ENCODE data around the gene CTU2. TPM values are rescaled to one million over a fixed set of nuclear protein-coding genes. Genes with fewer than 3 reads are reported as not detected.

The CTU2 gene
- total RNA-seq, 1 donor from 2014 or later, result 4.2 TPM

DNA sequence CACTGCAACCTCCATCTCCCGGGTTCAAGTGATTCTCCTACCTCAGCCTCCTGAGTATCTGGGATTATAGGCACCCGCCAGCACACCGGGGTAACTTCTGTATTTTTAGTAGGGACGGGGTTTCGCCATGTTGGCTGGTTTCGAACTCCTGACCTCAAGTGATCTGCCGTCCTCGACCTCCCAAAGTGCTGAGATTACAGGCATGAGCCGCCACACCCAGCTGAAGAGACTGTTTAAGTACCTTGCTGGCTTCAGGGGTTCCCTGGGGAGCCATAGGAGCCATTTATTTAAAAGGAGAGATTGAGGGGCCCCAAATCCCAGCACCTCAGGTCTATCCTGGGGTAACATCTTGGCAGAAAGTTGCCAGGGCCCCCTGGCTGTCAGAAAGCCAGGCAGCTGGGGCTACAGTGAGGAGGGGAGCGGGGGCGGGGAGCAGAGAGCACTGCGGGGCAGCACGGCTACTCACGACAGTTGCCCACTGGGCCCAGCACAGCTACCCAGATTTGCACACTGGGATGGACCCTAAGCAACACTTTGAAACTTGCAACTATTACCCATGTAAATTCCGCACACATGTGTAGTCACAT lies 21.6 kb upstream of the CTU2 start:
- DNase-seq (ENCODE audit: low spot score in 2 of 2), result no peak
- intact Hi-C loops (cut with DNase I), result no loop called here
- Histone ChIP-seq H3K4me1 (peaks cover 7 to 13% of the 10 kb centered on the region in 2 donors), H3K9me3 (no peaks in the 10 kb centered on the region), H3K27ac (no peak overlapping the region), H3K36me3 (no peaks in the 10 kb centered on the region), H3K27me3 (peaks cover 19% of the 10 kb centered on the region), H3K4me3 (no peak overlapping the region)
- TF ChIP-seq CTCF (IDR thresholded peaks at IDR 0.05), result no peak

- peaks cover 19% of the 10 kb centered on the region for H3K27me3 ChIP-seq
- H3K4me3 ChIP-seq, result peak overlapping the region; percentile 42 to 60
- no peaks in the 10 kb centered on the region for H3K36me3 ChIP-seq
- intact Hi-C loops (cut with DNase I), result no loop called here
- peak; percentile 33 to 45 (median 39) for TF ChIP-seq CTCF (IDR thresholded peaks at IDR 0.05)
- DNase-seq (ENCODE audit: low spot score in 2 of 2), result no peak
- no peak overlapping the region for H3K27ac ChIP-seq
- H3K4me1 ChIP-seq, result peaks cover 7 to 13% of the 10 kb centered on the region in 2 donors
- no peaks in the 10 kb centered on the region for H3K9me3 ChIP-seq
These were observed 20.9 kb upstream of the CTU2 start for GRCh38 chr16:88685156-88686061.

DNA sequence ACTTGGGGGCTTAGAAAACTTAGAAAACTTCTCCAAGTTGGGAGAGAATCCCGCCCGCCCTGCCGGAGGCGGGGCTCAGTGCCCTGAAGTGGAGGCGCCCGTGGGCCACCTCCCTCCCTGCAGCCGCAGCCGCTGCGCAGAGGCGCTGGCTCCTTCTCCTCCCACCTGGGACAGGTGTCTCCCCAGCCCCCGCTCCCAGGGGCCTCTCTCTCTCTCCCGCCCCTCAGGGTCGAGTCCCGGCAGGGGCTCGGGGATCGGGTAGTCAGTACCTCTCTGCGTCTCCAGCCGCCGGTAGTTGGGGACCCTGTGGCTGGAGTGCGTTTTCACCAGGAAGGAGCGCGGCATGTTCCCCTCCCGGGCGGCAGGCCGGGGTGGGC lies 20.3 kb upstream of the CTU2 start:
- no peaks in the 10 kb centered on the region for H3K9me3 ChIP-seq
- intact Hi-C loops (cut with DNase I), result no loop called here
- no peak overlapping the region for H3K27ac ChIP-seq
- H3K36me3 ChIP-seq, result no peaks in the 10 kb centered on the region
- no peak for DNase-seq (ENCODE audit: low spot score in 2 of 2)
- H3K4me3 ChIP-seq, result peak overlapping the region; percentile 42 to 60
- TF ChIP-seq CTCF (IDR thresholded peaks at IDR 0.05), result no peak
- peaks cover 19% of the 10 kb centered on the region for H3K27me3 ChIP-seq
- peaks cover 7 to 13% of the 10 kb centered on the region in 2 donors for H3K4me1 ChIP-seq

DNA sequence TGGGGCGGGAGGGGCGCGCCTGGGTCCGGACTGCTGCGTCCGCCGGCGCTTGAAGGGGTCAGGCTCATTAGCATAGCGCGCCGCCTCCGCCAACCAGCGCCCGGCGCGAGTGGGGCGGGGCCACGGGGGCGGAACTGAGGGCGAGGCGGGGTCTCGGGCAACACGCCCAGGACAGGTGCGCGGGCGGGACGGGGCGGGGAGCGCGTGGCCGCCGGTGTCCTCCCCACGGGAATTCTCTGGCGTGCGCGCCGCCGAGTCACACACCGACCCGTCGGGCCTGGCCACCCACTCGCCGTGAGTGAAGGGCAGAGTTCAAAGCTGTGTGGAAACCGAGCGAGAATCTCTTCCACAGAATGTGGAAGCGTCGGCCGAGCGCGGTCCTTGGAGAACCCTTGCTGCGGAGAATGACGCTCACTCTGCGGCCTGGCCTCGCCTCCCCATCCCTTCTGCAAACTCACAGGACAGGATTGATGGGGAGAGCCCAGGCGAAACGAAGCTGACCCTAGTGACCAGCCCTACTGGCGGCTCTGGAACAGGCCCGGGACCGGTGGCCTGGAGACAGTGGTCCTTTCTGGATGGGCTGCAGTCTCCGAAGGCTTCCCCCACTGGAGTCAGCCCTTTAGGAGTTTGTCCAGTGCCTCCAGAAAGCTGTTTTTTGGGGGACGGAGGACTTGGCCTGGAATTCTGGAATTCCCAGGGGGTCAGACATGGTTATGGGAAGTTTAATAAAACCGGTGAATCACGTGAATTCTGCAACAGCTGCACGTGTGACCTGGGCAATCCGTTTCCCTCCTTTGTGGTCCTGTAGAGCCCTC lies 19.7 kb upstream of the CTU2 start, which contains the start of gene SNAI3:
Gene SNAI3 (minus strand): TSS at position 69 of the 815 bp plus-strand sequence. CDS start 101 bp downstream, outside the sequence.
- TF ChIP-seq CTCF (IDR thresholded peaks at IDR 0.05), result no peak
- DNase-seq (ENCODE audit: low spot score in 2 of 2), result no peak
- peaks cover 19% of the 10 kb centered on the region for H3K27me3 ChIP-seq

DNA sequence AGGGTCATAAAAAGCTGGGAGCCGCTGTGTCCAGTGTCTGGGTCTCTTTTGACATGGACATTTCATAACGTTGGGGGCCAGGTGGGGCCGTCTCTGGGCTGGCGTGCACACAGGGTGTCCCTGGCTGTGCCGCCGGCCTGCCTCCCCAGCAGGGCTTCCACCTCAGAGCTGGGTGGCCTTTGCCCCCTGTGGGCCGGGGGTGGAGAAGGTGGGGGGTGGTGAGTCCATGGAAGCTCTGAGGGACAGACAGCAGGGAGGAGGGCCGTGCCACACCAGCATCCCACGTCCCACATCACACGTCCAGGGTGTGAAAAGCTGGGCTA lies 19.1 kb upstream of the CTU2 start:
- Histone ChIP-seq H3K9me3 (no peaks in the 10 kb centered on the region), H3K4me1 (peaks cover 7 to 13% of the 10 kb centered on the region in 2 donors), H3K27ac (no peak overlapping the region), H3K4me3 (no peak overlapping the region), H3K36me3 (no peaks in the 10 kb centered on the region), H3K27me3 (peaks cover 19% of the 10 kb centered on the region)
- DNase-seq (ENCODE audit: low spot score in 2 of 2), result no peak
- intact Hi-C loops (cut with DNase I), result no loop called here
- no peak for TF ChIP-seq CTCF (IDR thresholded peaks at IDR 0.05)

More for the DNA sequence above, 19.7 kb upstream of the CTU2 start, which contains the start of gene SNAI3:
- Histone ChIP-seq H3K9me3 (no peaks in the 10 kb centered on the region), H3K4me3 (peak within 1 kb of the TSS; percentile 42 to 60), H3K27ac (no peak within 1 kb of the TSS), H3K36me3 (no peaks in the 10 kb centered on the region), H3K4me1 (peaks cover 7 to 13% of the 10 kb centered on the region in 2 donors)
- intact Hi-C loops (cut with DNase I), result no loop called here
